Suppressor macrophage treated with lipopolysaccharide for 1 hour (primary cell): ENCODE measurements around the gene MAPK8IP3.
A peak's percentile ranks its signal among the peaks of the same experiment; 100 is the strongest.
"Not testable (repeated sequence)": the region's sequence is repeated elsewhere in the genome, so short reads cannot be mapped to it uniquely, and the experiment has no call there.

Experiments used
- DNase-seq, 3 donors: peaks; one replicate each; pipeline ENCODE4 v3.0.0-alpha.2; 2020 to 2022

Gene MAPK8IP3

DNA sequence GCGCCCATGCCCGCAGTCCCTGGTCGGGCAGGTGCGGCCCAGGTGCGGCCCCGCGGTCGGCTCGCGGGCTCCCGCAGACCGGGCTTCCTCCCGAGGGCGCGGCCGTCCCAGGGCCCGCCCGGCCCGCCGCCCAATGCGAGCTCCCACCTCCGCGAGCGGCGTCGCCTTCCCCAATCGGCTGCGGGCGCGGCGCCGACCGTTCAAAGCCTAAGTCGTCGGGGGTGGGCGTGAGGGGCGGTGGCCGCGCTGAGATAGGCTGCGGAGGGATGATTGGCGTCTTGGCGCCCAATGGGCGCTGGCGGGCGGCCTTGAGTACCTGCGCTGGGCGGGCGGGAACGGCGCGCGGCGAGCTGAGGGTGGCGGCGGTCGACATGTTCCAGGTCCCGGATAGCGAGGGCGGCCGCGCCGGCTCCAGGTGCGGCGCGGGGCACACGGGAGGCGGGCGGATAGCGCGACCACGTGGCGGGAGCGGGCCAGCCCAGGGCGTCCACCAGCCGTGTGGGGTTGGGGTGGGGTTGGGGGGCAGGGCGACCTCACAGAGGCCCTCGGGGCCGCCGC, 28.0 kb upstream of the MAPK8IP3 start, which contains the start of gene JPT2:
Gene JPT2, plus strand, starts transcription at position 338 of the 558 bp plus-strand sequence. Its CDS starts 34 bp downstream, at position 372.
- peak; percentile 98 to 100 (median 99) for DNase-seq

DNA sequence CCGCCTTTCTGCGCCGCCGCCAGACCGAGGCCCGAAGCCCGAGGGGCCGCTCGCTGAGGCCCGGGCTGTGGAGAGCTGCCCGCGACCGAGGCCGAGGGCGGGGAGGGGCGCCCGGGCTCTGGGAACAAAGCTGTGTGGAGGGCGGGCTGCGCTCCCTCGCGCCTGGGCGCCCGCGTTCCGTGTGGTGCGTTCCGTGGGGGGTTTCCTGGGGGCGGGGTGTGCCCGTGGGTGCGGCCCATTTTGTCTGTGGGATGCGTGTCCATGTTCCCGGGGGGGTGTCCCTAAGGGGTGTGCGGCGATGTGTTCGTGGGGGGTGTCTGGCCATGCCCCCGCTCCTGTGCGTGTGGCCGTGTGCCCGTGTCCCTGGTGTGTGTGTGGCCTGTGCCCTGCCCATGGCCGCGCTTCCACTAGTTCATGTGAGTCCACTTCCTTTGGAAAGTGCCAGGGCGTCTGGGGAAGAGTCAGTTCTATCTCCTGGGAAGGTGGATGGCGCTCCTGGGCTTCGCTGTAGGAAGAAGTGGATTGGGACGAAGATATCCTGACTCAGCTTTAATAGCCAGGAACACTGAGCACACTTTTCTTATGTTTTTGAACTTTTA, 27.4 kb upstream of the MAPK8IP3 start:
- peak; percentile 49 to 71 (median 58) for DNase-seq

DNA sequence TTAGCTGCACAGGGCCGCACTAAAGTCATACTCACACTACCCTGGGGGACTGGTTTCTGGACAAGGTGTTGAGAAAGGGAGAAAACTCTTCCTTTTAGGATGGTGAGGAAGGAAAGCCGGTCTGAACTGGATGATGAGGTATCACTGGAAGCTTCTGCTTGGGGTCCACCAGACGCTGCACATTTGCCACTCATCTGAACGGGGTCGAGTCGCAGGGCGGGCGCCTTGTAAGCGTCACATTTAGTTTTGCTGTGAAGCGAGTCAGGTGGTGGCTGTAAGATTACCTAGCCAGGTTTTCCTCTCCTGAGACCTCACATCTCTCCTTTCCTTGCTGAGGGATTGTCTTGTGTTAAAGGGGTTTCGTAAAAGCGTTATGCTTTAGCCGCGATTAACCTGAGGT, 25.6 kb upstream of the MAPK8IP3 start:
- no peak for DNase-seq

DNA sequence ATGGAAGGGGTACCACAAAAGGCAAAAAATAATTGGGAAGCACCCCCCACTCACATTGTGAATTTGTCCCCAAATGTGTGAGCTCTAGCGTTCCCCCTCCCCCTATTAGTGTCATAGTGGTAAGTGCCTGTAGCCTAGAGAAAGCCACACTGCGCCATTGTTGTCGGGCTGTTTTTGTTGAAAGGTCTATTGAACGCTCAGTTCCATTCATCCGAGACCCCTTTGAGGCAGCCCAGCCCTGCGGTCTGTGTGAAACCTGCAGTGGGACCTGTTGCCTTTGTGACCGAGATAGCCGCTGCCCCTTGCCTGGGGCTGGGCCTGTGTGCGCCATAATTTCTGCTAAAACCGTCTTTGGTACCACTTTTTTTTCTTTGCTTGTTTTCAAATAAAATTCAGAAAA, 25.0 kb upstream of the MAPK8IP3 start:
- DNase-seq = no peak

DNA sequence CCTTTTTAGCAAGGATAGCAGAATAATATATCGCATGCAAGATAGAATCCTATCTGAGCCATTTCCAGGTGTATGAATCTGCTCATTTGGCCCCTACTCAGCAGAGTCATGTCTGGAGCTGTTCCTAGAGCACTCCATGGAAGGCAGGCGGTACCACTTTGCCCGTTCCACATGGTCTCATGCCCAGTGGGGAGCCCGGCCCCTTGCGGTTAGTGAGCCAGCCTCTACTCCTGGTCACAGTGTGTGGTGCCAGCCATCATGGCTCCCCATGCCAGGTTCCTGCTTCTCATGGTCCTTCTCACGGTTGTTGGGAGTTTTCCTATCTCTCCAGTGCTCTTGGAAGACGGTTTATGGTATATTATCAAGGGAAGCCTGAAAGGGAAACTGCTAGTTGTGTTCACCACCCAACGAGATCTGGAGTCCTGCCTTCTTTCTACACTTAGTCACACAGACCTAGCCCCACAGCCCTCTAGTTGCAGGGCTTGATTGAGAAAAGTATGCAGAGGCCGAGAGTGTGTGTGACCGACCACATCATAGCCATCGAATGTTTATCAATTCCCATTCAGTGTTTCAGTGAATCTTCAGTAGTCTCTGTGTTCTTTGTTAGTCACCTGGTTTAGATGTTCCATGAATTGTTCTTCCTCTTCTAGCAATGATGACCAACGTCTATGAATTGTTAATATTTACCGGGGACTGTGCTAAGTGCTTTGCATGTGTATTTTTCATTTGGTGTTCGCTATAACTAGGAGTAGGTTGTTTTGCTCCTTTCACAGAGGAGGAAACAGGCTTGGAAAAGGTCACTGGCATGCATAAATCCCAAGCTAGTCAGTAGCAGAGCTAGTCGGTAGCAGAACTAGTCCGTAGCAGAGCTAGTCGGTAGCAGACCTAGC, 18.3 kb upstream of the MAPK8IP3 start:
- no peak for DNase-seq

DNA sequence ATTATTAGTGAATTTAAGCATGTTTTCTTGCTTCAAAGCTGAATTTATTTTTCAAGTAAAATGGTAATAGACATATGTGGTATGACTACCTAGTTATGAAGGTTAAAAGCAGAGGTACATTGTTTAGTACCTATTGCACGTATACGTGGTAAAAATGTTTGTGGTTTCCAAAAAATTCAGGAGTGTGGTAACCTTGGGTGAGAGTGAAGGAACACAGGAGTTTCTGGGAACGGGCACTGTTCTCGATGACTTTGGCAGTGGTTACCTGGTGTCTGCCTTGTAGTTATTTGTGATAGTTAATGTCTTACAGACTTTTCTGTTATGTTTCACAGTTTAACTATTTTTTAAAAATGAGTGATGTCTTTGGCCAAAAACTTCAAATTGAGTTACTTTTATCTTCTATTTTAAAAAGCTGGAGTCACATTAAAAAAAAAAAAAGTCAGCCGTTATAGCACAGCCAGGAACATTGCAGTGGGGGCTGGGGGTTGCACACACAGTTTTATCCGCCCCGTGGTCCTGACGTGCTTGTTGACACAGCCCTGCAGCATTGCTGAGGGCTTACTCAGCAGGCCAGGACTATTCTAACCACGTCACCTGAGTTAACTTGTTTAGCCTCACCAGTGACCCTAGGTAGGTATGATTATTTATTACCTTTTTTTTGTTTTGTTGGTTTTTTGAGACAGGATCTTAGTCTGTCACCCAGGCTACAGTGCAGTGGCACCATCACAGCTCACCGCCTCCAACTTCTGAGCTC, 17.0 kb upstream of the MAPK8IP3 start:
- DNase-seq = no peak

DNA sequence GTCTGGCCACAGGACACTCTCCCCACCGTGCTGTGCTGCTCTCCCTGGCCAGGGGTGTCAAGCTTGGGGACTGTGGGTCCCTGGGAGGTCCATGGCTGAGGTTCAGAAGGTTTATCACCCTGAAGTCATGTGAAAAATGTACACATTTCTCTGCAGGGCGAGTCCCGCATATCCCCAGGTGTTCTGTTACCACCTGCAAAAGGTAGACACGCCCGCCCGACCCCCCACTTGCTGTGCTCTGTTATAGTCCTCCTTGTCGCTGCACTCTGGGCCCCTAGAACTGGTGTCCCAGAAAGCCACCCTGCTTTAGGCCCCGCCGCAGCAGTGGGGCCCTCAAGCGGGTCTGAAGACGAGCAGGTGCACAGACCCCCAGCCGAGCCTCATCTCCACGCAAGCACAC, 16.1 kb upstream of the MAPK8IP3 start:
- no peak for DNase-seq

DNA sequence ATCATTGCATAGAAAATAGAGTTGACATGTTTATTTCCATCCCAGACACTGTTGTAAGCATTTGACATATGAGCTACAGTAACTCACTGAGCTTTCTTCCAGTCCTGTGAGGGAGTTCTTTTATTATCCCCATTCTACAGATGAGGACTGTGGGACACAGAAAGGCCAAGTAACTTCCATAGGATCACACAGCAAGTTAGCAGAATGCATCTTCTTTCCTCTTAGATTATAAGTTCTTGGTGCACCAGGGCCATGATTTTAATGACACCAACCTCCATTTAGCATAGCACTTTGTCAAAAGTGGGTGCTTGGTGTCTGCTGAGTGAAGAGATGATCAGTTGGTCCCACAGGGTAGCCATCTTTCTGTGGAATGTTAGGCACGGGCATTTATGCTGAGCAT, 15.2 kb upstream of the MAPK8IP3 start:
- no peak for DNase-seq

DNA sequence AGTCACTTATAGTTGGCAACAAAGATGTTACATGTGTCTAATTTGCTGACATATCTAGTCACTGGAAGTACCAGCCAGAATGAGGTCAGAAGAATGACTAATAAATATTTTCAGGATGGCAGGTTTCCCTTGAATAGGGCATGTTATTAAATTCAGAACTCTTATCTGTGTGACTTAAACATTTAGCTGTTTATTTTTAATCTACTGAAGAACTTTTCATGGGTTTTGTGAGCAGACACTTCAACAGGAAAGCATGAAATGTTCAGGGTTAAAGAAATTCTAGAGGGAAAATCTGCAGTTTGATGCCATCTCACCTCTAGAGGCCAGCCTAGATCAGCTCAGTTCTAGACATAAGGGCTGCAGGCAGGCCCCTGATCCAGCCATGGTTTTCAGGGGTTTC, 14.7 kb upstream of the MAPK8IP3 start:
- peak; percentile 9 to 49 (median 40) for DNase-seq

DNA sequence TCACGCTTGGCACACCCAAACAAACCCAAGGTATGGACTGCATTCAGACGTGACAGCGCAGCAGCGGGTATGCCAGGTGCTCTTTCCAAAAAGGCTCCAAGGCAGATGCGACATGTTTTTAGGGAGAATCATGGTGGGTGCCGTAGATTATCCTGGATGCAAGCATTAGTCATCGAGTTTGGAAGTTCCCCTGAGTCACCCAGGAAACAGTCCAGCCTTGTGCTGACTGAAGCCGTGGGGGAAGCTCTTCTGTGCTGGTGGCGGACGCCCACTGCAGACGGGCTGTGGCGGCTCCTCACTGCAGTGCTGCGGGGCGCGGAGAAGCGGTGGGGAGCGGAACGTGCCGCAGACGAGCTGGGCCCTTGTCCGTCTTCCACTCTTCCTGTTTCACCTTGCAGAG, 14.0 kb upstream of the MAPK8IP3 start:
- peak; percentile 73 to 81 (median 75) for DNase-seq

DNA sequence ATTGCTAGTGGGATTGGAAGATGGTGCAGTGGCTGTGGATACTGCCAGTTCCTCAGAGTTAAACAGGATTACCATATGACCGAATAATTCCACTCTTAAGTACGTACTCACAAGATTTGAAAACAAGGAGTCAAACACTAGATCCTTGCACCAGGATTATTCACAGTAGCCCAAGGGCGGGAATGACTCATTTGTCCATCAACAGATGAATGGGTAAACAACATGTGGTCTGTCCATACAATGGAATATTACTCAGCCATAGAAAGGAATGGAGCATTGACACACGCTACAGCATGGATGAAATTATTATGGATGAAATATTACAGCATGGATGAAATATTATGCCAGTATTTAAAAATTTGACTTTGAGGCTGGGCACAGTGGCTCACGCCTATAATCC, 9.1 kb upstream of the MAPK8IP3 start:
- peak in 1 of 3 donors; percentile 14 for DNase-seq

DNA sequence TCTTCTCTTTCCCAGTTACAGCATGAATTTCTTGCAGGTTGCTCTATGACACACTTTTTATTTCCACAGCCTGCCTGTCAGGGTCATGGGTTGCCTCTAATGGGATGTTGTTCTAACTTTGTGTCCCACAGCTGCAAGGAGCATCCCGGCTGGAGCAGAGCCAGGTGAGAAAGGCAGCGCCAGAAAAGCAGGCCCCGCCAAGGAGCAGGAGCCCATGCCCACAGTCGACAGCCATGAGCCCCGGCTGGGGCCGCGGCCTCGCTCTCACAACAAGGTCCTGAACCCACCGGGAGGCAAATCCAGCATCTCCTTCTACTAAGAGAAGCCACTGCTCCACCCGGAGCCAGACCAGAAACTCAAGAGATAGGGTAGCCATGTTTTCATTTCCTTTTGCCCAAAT, 7.3 kb upstream of the MAPK8IP3 start:
- no peak for DNase-seq

DNA sequence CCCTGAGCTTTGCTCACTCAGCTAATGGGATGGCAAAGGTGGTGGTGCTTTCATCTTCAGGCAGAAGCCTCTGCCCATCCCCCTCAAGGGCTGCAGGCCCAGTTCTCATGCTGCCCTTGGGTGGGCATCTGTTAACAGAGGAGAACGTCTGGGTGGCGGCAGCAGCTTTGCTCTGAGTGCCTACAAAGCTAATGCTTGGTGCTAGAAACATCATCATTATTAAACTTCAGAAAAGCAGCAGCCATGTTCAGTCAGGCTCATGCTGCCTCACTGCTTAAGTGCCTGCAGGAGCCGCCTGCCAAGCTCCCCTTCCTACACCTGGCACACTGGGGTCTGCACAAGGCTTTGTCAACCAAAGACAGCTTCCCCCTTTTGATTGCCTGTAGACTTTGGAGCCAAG, 5.7 kb upstream of the MAPK8IP3 start:
- DNase-seq = no peak

DNA sequence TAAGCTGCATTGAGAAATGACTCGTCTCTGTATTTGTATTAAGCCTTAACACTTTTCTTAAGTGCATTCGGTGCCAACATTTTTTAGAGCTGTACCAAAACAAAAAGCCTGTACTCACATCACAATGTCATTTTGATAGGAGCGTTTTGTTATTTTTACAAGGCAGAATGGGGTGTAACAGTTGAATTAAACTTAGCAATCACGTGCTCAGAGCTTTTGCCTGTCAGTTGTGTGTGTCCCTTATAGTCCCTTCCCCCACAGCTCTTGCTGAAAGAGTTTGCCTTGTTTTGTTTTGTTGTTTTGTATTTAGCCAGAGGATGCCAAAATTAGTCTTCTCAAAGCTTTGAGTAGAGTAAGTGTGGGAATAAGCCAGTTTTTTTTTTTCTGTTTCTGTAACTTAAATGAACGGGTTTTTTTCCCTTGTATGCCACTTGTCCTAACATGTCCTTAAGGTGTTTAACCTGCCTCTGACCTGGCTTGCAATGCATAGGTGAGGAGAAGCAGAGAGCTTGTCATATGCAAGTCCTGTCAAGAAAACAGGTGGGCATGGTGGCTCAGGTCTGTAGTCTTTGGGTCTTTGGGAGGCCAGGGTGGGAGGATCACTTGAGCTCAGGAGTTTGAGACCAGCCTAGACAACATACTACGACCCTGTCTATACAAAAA, 4.6 kb upstream of the MAPK8IP3 start:
- no peak for DNase-seq

DNA sequence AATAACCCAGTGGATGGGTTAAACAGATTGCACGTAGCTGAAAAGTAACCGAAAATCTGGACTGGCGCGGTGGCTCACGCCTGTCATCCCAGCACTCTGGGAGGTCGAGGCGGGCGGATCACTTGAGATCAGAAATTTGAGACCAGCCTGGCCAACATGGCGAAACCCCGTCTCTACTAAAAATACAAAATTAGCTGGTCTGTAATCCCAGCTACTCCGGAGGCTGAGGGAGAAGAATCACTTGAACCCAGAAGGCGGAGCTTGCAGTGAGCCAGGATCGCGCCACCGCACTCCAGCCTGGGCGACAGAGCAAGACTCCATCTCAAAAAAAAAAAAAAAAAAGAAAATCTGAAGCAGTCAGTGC, 689 bp upstream of the MAPK8IP3 start:
- DNase-seq = not testable (repeated sequence)

DNA sequence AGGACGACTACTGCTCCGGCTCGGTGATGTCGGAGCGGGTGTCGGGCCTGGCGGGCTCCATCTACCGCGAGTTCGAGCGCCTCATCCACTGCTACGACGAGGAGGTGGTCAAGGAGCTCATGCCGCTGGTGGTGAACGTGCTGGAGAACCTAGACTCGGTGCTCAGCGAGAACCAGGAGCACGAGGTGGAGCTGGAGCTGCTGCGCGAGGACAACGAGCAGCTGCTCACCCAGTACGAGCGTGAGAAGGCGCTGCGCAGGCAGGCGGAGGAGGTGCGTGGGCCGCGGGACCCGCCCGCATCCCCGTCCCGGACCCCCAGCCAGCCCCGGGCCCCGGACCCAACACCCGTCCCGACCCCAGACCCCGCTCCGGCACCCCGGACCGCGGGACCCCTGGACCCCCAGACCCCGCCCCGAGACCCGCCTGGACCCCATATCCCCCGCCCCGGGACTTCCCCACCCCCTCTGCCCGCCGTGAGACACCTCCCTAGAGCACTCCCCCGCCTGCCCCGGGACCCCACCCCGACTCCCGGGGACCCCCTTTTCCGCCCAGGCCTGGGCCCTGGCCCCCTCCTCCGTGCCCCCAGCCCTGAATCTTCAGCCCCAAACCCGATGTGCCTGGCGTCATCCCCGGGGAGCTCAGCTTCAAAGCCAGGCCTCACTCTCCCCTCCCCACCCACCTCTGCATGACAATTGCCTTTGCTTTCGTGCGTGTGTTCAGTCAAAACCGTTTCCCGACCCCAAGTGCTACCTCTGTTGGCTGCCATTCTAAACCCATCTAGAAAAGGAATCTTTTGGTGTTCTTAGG, 594 bp downstream of the MAPK8IP3 start:
- peak; percentile 35 to 49 (median 40) for DNase-seq

DNA sequence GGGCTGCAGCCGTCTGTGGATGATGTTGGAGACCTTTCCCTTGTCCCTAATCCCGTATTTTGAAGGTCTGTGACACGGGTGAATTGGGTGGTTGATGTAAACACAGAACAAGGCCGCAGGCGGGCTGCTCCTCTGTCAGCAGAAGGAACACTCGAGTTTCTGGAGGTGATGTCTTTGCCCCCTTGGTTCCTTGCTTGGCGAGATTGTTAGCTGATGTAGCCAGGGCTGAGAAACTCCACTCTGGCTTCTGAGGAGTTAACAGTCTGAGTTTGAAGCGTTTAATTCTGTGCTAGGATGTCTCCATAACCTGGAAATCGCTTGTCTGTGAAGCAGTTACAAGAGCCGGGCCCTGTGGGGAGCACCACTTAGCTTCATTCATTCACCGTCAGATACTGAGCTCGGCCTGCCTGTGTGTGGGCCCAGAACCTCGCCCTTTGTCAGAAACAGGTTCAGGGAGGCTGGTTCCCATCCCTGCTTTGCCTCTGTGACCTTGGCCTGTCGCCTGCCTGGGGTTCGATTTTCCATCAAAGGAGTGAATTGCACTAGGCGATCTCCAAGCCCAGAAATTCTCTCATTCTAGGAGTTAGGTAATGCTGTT, 1.3 kb downstream of the MAPK8IP3 start:
- DNase-seq = peak in 1 of 3 donors; percentile 23

DNA sequence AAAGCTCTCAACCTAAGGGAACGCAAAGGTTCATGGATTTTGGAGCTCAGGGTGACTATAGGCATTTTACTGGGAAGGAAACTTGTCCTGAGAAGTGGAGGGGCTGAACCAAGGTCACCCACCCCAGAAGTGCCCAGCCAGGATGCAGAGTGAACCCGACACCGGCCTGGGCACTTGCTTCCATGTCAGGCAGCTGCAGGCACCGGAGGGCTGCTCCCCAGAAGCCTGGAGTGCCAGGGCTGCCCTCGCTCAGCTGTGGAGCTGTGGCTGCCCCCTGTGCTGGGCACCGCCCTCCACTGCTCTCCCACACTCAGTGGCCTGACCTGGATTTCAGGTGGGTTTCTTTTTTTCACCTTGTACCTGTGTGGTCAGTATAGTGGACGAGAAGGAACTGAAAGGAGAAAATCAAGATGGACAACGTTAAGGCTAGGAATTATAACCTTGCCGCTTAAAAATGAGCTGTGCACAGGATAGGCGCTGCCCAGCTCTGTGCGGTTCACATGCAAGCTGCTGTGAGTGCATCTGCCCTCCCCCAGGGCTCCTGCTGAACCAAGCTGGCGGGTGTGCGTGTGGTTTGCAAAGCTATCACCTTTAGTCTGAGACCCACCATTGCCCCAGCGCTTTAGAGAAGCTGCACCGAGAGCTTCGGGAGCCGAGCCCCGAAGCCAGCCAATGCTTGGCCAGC, 2.2 kb downstream of the MAPK8IP3 start:
- DNase-seq = no peak

DNA sequence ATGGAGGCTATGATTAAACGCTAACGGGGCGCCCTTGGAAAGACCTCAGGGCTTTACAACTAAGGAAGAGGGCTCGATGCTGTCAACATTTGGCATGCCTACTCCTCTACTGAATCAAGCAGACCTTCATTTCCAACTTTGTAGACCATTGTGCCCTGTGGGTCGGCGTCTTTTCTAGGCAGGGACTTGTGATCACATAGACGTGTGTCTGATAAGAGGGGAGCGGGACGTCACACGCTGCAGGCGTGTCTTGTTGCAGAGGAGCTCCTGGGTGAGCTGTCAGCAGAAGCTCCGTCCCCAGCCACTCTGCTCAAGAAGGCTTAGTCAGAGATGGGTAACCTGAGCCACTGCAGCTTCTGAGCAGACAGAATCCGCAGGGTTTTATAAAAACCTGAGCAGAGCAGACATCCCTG, 2.8 kb downstream of the MAPK8IP3 start:
- DNase-seq = no peak

DNA sequence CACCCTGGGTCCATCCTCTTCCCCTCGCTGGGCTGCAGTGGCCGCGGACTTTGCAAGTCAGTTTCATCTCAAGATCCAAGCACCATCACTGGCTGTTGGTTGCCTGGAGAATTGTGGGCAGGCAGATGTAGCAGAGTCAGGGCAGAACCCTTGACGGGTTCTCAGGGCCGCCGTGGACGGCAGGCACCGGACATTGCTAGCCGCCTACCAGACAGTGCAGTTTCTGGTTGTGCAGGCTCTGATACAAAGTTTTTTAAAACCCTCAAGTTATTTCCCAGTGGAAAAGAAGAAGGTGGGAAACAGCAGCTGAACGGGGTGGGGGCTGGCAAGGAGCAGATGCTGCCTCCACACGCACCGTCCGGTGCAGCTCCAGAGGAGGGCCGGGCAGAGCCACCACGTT, 3.4 kb downstream of the MAPK8IP3 start:
- DNase-seq = no peak
